GM19238 (cell line): ENCODE measurements around the gene TNS3.

ENCODE experiments used
- DNase-seq: peaks from one replicate; pipeline ENCODE4 v3.0.0; 2011; ENCODE audit warnings: low spot score; ENCODE audit not compliant: insufficient read length

The TNS3 gene

DNA sequence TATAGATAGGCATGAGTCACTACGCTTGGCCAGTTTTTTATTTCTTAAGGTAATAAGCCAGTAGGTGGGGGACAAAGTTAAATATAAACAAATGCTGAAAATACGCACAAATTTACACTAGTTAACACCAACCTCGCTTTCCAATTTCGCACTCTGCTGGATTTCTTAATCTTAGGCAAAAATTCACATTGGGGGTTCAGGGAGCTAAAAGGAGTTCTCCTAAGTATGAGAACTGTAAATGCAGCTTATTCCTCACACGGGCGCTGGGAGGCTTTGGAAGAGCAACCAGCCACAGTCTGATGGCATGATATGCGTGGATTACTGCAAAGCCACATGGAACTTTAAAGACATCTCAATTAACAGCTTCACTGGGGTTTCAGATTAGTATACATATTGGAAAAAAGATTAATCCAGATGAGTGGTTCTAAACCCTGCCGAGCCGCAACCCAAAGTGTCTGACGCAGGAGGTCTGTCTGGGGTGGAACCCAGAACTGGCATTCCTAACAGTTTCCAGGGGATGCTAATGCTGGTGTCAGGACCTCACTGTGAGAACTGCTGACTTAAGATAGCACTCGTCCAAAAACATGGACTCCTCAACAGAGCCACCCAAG lies 16.2 kb downstream of the TNS3 start:
- no peak for DNase-seq

DNA sequence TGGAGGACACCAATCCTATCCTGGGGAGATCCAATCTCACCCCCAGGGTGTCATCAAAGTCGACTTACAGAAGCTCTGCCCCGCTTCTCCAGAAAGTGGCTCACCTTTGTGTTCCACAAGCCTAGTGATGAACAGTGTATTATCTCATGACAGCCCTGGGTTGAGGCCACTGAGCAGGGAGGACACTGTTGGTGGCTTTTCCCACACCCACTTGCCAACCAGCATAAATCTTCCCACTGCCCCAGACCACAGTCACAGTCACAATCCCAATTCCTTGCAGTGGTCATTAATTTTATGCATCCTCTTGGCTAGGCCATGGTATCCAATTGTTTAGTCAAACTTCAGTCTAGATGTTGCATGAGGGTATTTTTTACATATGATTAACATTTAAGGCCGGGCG lies 18.4 kb downstream of the TNS3 start:
- DNase-seq, result no peak

DNA sequence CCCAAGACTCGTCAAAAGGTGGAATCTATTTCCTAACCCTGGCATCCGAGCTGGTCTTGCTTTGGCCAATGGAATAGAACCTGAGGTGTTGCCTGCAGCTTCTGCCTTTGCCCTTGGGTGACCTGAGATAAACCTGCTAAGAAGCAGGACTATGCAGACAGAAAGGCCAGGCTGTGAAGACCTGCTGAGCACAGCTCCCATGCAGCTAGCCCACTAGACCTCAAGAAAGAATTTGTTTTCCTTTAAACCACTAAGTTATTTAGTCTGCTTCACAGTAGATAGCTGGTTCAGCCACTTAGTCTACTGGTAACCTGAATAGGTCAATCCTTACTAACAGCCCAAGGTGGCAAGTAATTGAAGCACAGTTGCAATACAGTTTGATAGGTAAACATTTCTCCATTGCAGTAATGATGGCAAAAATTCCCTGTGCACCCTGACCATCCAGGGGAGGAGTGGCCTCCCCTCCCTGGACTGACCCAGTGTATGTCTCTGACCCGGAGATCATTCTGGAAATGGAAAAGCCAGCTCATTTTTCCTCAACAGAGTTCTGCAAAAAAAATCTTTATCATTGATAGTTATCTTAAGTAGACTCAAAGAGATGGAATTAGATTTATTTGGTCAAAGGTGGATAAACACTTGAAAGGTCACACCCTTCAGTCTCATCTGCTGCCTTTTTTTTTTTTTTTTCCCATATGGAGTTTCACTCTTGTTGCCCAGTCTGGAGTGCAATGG lies 20.0 kb downstream of the TNS3 start:
- no peak for DNase-seq

DNA sequence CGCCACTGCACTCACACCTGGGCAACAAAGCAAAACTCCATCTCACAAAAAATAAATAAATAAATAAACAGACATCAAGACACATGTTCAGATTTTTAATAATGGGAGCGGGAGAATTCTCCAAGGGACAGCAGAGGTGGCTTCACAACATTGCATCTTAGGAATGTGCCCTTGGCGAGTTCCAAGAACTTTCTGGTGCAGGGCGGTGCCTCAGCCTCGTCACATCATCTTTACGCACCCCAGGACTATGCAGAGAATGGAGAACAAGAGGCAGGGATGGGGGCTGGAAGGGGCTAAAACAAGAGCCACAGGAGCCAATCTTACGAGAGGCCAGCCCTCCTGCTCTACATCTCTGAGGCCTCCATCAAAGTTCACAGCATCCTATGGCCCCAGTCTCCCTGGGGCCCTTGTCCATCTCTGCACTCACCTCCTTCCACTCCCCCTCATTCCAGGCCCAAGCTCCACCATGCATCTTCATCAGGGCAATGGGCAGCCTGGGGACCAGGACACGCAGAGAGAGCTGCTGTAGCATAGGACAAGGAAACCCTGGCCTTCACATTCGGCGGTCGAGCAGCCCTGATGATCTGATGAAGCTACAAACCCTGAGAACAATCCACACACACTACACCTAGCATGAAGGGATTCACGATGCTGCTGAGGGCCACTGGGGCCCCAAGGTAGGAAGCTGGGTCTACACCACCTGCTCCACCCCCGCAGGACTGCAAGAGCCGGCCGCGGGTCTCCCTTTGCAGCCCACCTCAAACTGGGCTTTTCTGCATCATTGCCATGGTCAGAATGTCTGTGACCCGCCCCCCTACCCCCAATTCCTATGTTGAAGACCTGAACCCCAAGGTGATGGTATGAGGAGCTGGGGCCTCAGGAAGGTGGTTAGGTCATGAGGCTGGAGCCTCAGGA lies 22.3 kb downstream of the TNS3 start:
- DNase-seq, result no peak

DNA sequence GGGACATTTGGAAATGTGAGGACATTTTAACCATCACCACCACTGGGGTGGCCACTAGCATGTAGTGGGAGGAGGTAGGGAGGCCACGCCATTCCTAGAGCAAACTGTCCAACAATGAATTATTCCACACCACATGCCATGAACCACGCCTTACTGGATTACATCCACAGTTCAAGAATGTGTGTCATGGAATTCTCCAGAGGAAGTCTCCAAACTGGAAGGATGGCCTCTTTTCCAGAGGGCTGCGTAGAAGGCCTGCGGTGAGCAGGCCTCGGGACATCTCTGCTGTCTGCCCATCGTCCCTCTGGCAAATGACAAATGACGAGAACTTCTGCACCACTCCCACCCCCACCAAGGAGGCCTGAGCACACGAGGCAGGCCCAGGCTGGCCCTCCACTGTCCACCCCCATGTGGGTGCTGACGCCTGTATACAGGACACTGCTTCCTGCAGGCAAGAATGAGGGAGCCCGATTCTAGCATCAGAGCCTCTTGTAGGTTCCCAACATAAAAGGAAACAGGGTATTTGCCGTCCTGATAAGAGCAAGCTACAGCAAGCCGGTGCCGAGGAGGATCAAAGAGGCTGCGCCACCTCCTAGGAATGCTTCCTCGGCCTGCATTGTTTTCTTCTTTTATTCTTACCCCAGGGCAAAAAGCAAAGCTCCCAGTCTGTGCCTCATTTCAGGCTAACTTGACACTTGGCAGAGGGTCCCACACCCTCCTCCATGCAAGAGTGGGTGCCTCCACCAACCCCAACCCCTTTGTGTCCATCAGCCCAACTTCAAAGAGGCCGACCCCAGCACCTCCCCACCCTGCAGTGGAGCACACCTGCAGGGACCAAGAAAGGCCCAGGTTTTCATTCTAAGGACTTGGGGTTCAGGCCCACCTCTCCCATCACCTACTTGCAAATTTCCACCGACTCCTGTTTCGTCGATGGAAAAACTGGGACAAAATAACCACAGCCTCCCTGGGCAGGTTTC lies 23.9 kb downstream of the TNS3 start:
- no peak for DNase-seq

DNA sequence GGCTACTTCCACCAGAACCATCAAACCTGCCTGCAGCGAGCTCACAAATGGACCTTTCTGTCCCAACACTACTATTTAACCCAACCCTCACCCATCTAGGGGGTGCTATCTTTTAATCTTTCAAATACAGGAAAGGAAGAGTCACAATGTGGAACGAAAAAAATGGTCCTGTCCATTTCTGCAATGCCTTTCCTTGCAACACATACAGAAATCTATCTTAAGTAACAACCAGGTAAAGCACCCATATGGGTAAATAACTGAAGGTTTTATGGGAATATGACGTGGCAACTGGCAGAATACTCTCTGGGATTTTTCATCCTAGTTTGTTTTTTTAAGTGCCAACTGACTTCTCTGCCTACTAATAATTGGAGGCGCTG lies 24.6 kb downstream of the TNS3 start:
- no peak for DNase-seq

DNA sequence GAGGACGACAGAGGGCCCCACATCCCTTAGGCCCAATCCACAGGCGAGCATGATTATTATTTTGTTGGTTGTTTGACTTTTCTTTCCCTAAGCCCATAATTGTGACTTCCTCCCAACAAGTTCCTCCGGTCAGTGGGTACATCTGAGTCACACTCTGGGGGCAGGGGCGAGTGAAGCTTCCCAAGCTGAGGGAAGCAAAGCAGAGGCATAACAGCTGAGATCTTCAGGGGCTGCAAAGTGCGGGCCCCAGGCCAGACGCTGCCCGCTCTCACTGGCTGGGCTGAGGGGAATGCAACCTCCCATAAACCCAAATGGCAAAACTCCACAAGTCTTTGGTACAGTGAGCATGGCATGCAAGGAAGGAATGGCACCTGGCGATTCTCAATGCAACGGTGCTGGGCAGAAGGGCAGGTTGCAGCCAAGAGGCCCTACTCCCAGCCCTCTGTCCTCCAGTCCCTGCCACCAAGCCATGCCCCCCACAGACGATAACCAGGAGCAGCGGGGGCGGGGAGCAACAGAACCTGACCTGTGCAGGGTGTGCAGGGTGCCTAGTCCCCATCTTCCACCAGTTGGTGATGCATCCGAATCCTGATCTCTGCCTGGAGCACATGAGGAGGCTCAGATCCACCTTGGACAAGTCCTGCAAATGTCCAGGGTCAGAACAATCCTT lies 25.3 kb downstream of the TNS3 start:
- no peak for DNase-seq

DNA sequence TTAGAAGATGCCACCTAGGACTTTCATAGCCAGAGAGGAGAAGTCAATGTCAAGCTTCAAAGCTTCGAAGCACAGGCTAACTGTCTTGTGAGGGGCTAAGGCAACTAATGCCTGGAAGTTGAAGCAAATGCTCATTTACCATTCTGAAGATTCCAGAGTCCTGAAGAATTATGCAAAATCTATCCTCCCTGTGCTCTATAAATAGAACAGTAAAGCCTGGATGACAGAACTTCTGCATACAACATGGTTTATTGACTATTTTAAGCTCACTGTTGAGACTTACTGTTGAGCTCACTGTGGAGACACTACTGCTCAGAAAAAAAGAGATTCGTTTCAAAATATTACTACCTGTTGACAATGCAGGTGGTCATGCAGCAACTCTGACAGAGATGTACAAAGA lies 28.6 kb downstream of the TNS3 start:
- no peak for DNase-seq

DNA sequence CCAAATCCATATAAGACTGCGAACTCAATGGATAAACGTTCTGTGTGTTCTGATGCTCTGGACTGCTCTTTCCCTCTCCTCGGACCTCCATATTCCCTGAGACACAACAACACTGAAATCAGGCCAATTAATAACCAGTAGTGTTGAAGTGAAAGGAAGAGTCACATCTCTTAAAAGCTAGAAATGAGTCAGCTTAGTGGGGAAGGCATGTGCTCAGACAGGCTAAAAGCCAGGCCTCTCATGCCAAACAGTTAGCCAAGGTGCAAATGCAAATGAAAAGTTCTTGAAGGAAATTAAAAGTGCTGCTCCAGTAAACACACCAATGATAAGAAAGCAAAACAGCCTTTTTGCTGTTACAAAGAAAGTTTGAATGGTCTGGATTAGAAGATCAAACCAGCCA lies 29.3 kb downstream of the TNS3 start:
- peak; percentile 49 for DNase-seq

DNA sequence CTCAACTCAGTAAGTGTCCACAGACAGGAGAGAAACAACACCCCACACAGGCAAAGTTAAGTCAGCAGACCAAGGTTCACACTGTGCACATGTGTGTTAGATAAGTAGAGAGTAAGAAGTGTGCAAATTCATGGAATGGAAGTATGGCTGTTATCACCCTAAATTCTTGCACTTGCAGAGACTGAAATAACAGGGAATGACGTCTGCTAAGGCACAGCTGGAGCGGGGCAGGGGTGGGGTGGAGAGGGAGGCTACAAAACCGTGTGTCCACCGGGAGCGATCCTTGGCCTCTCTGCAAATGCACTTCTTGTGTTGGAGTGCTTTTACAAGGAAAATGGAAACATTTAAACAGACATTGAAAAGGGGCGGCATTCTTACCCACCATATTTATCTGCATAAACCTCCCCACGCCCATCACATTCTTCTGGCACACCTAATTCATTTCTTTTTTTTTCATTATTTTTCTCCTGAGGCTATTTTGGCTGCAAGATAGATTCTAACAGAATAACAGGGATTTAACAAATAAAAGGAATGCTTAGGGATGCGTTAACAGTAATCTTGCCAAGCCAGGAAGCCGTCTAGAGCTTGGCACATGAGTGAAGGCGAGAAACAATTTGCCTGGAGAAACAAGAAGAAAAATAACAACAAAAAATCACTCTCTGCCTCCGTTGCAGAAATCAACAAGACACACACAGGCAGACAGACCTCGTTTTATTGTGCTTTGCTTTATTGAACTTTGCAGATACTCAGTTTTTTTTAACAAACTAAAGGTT lies 30.1 kb downstream of the TNS3 start:
- no peak for DNase-seq

DNA sequence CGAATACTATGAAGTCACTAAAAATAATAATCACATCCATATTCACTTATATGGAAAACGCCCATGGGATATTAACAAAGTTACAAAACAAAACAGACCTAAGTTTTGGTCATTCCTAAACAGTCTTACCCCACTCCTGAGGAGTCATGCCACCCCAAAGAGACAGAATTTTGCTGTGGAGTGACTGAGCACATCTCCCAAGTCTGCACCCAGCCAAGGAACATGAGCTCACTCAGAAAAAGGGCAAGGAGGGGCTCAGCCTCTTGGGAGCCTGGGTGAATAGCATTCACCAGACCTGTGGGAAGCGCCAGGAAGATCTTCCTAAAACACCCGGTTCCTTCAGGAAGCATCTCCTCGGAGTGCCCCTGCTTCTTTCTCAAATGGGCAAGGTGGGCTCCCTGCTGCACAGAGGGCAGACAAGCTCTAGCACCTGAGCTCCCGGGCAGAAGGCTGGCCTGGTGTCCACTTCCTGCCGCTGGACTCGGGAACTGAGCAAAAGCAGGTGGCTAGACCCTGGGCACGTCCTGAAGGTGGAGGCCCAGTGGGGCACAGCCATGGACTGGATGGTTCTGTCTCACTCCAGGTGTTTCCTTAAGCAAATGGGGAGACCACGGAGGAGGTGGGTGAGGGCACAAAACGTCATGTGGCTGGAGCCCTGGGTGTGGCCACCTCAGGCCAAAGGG lies 31.0 kb downstream of the TNS3 start:
- DNase-seq, result no peak

DNA sequence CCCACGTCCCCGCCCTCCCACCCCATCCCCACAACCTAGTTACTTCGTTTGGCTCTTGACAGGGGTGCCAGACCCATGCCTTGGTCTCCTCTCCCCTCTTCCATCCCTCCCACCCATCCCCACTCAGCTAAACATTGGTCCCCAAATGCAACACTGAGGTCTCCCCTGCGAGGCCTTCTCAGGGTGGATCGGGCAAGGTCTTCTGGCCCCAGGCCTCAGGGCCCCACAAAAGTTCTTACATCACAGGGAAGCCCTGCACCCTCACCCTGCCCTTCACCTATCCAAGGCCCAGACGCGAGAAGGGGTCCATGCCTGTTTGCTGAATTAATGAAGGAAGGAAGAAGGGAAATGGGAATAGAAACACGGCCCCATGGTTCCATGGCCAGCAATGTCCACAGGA lies 32.0 kb downstream of the TNS3 start:
- no peak for DNase-seq

DNA sequence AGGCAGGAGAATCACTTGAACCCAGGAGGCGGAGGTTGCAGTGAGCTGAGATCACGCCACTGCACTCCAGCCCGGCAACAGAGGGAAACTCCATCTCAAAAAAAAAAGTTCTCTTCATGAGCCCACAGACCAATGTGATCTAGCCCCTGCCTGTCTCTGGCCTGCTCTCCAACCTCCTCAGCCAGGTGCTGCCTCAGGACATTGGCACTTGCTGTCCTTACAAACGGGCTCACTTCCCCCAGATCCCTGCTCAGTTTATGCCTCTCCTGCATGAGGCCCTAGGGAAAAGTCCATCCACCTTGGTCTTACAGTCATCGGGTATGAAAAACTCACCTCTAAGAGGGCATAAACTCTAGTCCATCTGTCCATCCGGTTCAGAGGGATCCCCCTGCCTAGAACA lies 32.5 kb downstream of the TNS3 start:
- DNase-seq, result no peak

DNA sequence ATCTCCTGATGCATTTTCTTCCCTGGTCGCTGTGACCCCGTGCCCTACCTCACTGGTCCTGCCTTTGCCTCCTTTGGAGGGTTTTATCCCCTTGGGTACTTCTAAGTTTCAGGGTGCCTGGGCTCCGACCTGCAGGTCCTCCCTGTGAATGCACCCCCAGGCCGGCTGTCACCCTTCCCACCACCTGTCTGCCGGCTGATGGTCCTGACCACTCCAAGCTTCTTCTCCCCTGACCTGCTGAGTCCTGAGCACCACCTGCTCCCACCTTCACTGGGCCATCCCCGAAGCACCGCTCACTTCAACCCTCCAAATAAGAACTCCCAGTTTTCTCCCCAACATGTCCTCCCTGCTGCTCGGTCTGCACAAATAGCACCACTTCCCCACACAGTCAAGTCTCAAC lies 33.4 kb downstream of the TNS3 start:
- DNase-seq, result no peak

DNA sequence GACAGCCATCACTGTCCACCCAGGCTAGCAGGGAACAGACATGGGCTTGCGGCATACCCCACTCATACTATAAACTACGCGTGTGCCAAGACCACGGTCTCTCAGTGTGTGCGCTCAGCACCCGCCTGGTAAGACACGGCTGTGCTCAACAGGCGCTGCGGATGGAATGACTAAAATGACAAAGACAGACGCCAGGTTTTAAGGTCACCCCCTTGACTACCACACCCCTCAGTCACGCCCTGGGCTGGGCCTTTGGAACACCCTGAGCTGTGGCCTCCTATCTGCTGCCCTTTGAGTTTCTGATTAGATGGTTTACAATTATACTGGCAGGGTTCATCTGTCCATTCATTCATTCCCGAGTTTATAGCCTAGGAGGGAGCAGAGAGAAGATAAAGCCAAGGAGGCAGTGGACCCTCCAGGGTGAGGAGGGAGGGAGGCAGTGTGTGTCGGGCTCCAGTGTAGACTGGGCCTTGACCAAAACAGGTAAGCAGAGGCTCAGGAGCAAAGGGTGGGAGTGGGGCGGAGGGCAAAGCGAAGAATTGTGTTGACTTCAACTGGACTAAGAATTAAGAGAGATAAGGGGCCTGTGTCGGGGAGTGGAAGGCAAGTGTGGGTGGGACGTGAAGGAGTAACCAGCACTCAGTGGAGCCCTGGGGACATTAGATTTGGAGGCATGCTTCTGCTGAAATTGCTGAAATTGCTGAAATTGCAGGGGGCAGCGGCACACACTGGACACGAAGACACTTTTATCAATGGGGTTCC lies 35.0 kb downstream of the TNS3 start:
- DNase-seq, result no peak

DNA sequence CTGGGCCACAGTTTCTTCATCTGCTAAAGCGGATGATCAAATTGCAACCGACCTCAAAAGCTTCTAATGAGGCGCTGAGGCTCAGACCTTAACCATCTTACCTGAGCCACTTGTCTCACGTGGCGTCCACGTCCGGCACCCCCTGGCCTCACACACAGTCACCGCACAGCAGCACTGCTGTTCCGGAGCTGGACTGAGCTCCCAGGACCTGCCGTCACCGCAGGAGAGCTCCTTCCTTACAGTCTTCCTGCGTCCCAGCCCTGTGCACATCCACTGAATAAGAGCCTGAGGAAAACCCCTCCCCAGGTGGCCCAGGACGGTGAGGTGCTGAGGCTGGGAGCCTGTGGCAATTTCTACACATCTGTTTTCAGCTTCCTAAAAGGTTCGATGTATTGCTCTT lies 35.7 kb downstream of the TNS3 start:
- DNase-seq, result no peak

DNA sequence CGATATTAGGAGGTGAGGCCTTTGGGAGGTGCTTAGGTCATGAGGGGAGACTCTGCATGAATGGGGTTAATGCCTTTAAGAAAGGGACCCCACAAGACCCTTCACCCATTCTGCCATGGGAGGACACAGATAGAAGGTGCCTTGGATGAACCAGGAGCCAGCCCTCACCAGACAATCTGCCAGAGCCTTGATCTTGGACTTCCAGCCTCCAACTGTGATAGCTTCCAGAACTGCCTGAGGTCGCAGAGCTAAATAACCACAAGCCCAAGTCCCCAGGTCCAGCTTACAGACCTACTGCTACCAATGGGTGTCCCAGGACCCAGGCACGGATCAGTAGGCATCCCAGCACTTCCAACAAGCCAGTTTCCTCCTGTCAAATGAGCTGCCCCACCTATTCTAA lies 37.5 kb downstream of the TNS3 start:
- DNase-seq, result no peak

DNA sequence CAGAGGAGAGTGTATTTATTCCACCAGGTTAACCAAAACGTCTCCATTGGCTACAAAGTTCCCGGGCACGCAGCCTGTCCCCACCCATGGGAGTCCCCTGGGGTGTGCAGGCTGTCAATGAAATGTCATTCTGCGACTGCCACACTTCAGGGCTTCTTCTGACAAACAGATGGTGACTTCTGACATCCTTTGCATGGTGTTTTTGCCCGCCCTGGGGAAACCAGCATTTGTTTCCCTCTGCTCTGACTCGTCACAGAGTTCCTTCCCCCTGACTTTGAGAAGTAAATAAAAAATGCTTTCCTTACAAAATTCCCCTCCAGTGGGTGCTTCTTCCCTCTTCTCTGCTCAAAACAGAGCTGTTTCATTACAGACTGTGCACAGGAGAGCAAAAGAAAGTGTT lies 38.2 kb downstream of the TNS3 start:
- no peak for DNase-seq

DNA sequence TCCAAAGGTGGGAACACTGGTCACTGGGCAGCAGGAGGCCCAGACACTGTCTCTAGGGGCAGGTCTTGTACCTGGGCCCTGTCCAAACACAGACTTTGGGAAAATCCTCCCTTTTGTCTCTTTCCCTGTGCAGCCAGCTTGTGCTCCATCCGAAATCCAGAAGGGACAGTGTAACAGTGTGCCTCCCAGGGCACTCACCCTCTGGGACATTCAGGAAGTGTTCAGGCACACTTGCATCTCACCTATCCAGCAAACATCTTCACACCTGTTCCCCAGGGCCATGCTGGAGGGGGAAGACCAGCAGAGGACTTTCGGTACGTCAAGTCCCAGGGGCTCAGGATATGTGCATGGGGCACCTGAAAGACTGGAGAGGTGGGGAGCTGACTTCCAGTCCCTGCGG lies 38.9 kb downstream of the TNS3 start:
- DNase-seq, result no peak
